ENCODE measurements around the gene DRGX. TPM values are rescaled to one million over a fixed set of nuclear protein-coding genes. Genes with fewer than 3 reads are reported as not detected.

Gene DRGX
- total RNA-seq, 2 donors from 2014 or later = not detected

DNA sequence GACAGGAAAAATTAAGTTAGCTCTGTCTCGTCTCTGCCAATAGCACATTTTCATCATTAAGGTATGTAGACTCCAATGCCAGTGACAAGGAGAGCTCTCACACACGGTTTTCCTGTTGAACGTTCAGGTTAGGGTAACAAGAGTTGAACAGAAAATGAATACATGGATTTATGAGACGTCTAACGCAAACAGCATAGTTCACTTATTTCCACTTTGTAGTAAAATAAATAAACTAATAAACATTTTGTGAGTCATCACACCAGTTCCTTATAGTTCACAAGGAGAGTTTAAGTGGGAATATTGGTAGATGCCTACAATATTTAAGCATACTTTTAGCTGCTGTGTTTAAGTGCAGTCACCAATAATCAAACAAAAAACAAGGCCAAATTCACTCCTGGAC is 21.1 kb downstream of the DRGX start:
- H3K27ac ChIP-seq = no peak overlapping the region
- H3K27me3 ChIP-seq (replicated peaks; ENCODE audit: insufficient read depth) = no peaks in the 10 kb centered on the region
- no peaks in the 10 kb centered on the region for H3K9me3 ChIP-seq
- no peak overlapping the region for H3K4me3 ChIP-seq
- H3K36me3 ChIP-seq = no peaks in the 10 kb centered on the region
- DNase-seq (ENCODE audit: low spot score) = no peak
- ATAC-seq (ENCODE audit: insufficient number of reproducible peaks, low FRiP score, low read depth) = no peak
- TF ChIP-seq, protein P1, sequence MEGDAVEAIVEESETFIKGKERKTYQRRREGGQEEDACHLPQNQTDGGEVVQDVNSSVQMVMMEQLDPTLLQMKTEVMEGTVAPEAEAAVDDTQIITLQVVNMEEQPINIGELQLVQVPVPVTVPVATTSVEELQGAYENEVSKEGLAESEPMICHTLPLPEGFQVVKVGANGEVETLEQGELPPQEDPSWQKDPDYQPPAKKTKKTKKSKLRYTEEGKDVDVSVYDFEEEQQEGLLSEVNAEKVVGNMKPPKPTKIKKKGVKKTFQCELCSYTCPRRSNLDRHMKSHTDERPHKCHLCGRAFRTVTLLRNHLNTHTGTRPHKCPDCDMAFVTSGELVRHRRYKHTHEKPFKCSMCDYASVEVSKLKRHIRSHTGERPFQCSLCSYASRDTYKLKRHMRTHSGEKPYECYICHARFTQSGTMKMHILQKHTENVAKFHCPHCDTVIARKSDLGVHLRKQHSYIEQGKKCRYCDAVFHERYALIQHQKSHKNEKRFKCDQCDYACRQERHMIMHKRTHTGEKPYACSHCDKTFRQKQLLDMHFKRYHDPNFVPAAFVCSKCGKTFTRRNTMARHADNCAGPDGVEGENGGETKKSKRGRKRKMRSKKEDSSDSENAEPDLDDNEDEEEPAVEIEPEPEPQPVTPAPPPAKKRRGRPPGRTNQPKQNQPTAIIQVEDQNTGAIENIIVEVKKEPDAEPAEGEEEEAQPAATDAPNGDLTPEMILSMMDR (IDR thresholded peaks at IDR 0.05) = no peak
- H3K4me1 ChIP-seq (ENCODE audit: control insufficient read depth in 1 of 2, low read depth in 2 of 2) = no peaks in the 10 kb centered on the region

DNA sequence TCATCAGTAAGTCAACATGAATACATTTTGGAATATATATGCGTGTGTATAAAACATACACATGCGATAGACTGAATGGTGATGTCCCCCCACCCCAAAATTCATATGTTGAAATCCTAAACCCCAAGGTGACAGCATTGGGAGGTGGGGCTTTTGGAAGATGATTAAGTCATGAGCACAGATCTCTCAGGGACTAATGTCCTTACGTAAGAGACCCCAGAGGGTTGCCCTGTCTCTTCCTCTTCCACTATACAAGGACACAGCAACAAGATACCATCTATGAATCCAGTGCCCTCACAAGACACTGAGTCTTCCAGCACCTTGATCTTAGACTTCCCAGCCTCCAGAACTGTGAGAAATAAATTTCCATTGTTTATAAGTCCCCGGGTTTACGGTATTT is 22.5 kb downstream of the DRGX start:
- Histone ChIP-seq H3K36me3 (no peaks in the 10 kb centered on the region), H3K27ac (no peak overlapping the region), H3K27me3 (replicated peaks; ENCODE audit: insufficient read depth) (no peaks in the 10 kb centered on the region), H3K4me1 (ENCODE audit: control insufficient read depth in 1 of 2, low read depth in 2 of 2) (no peaks in the 10 kb centered on the region), H3K4me3 (no peak overlapping the region), H3K9me3 (no peaks in the 10 kb centered on the region)
- TF ChIP-seq, protein P1 (IDR thresholded peaks at IDR 0.05) = no peak
- ATAC-seq (ENCODE audit: insufficient number of reproducible peaks, low FRiP score, low read depth) (no peak), DNase-seq (ENCODE audit: low spot score) (no peak)

DNA sequence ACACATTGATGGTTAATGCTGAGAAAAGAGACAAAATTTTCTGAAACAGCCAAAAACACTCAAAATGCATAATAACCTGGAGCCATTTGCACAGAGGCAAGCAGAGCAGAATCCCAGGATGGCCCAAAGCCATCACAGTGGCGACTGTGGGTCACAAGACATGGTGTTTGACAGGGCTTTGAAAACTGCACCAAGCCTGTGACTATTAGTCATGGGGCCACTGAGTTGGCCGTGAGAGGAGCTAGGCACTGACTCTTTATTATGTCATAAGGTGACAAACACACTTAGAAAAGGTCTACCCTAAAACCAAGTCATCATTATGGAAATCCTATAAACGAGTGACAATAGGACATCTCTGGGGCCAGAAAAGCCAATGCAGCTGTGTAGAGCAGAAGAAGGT is 23.9 kb downstream of the DRGX start:
- no peak overlapping the region for H3K4me3 ChIP-seq
- H3K9me3 ChIP-seq = no peaks in the 10 kb centered on the region
- H3K4me1 ChIP-seq (ENCODE audit: control insufficient read depth in 1 of 2, low read depth in 2 of 2) = no peaks in the 10 kb centered on the region
- DNase-seq (ENCODE audit: low spot score) (no peak), ATAC-seq (ENCODE audit: insufficient number of reproducible peaks, low FRiP score, low read depth) (no peak)
- TF ChIP-seq, protein P1 (IDR thresholded peaks at IDR 0.05) = no peak
- H3K36me3 ChIP-seq = no peaks in the 10 kb centered on the region
- H3K27ac ChIP-seq = no peak overlapping the region
- no peaks in the 10 kb centered on the region for H3K27me3 ChIP-seq (replicated peaks; ENCODE audit: insufficient read depth)

DNA sequence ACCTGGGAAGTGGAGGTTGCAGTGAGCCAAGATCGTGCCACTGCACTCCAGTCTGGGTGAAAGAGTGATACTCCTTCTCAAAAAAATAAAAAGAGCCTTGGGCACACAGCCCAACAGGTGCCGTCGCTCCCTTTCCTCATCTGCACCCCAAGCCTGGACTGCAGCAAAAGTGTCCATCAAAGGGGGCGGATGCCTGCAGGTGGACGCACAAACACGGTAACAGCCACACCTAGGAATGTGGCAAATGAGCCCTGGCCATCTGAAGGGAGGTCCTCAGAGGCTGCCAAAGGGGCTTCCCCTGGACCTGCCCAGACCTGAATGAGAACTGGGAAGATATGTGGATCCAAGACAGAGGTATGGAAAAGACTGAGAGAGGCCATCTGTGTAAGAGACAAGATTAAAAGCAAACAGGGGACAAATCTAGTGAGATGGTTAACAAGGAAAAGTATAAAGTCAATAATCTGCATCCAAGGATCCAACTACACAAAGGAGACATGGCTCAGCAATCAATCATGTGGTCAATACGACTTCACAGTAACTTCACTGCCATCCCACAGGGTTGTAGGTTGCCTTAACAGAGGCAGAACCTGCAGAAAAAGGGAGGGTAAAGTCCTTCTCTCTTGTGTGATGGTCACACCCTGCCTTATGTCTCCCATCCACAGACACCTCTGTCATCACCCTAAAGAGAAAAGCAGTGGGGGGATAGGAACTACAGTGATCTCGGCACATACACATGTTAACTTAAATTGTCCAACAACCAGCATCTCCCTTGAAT is 25.4 kb downstream of the DRGX start:
- Histone ChIP-seq H3K36me3 (no peaks in the 10 kb centered on the region), H3K27me3 (replicated peaks; ENCODE audit: insufficient read depth) (no peaks in the 10 kb centered on the region), H3K27ac (no peak overlapping the region), H3K4me1 (ENCODE audit: control insufficient read depth in 1 of 2, low read depth in 2 of 2) (no peaks in the 10 kb centered on the region), H3K4me3 (no peak overlapping the region), H3K9me3 (no peaks in the 10 kb centered on the region)
- DNase-seq (ENCODE audit: low spot score) (no peak), ATAC-seq (ENCODE audit: insufficient number of reproducible peaks, low FRiP score, low read depth) (no peak)
- TF ChIP-seq, protein P1 (IDR thresholded peaks at IDR 0.05) = no peak

DNA sequence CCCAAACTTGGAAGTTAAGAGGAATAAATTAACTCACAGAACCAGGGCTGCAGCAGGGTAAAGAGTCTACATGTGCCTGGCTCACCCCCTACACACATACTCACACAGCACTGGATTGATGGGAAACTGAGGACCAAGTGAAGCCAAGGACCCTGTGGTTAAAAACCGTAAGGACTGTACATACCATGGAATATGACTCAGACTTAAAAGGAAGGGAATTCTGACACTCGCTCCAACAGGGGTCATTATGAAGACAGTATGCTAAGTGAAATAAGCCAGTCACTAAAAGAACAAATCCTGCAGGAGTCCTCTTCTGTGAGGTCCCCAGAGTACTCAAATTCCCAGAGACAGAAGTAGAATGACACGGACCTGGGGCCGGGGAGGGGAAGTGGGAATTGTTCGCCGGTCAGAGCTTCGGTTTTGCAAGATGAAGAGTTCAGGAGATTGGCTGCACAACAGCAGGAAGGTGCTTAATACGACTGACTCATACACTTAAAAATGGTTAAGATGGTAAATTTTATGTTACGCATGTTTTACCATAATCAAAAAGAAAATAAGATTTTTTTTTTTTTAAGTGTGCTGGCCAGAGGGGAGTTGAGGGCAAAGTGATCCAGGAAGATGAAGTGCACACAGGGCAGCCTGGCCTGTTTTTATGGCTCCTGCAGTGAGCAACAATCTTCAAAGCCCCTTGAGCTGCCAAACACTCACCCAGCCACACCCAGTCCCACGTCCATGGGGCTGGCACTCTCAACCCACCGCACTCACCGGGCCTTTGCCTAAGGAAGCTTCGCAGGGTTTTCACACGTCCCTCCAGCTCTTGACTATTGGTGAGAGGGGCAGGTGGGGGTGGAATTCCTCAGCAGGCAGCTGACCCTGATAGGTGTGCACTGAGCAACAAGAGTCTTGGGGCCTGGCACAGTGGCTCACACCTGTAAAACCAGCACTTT is 26.4 kb downstream of the DRGX start:
- Histone ChIP-seq H3K27ac (no peak overlapping the region), H3K9me3 (no peaks in the 10 kb centered on the region), H3K27me3 (replicated peaks; ENCODE audit: insufficient read depth) (no peaks in the 10 kb centered on the region), H3K4me3 (no peak overlapping the region), H3K4me1 (ENCODE audit: control insufficient read depth in 1 of 2, low read depth in 2 of 2) (no peaks in the 10 kb centered on the region), H3K36me3 (no peaks in the 10 kb centered on the region)
- TF ChIP-seq, protein P1 (IDR thresholded peaks at IDR 0.05) = no peak
- ATAC-seq (ENCODE audit: insufficient number of reproducible peaks, low FRiP score, low read depth) = no peak
- no peak for DNase-seq (ENCODE audit: low spot score)

Measured in thoracic aorta (tissue), 2 donors.